ENCODE results near the gene SNTB2. TPM values are rescaled to one million over a fixed set of nuclear protein-coding genes. Genes with fewer than 3 reads are reported as not detected.
"Not testable (repeated sequence)": the region's sequence is repeated elsewhere in the genome, so short reads cannot be mapped to it uniquely, and the experiment has no call there.

The SNTB2 gene
- total and polyA plus RNA-seq, 8 donors: 4.0 to 74.4 (median 22.1) TPM

DNA sequence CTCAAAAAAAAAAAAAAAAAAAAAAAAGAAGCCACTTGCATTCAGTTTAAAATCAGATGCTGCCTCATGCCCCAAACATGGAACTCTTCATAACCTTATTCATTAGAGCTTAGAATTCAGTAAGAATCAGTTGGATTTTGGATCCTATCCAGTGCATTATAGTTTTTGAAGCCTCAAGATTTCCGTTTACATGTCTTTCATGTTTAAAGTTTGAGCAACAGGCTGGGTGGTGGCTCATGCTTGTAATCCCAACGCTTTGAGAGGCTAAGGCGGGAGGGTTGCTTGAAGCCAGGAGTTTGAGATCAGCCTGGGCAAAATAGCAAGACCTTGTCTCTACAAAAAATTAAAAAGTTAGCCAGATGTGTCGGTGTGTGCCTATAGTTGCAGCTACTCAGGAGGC is 55.0 kb downstream of the SNTB2 start:
- Histone ChIP-seq H3K4me1 (peaks cover 0 to 70% (median 20%) of the 10 kb centered on the region in 4 donors), H3K4me3 (no peak overlapping the region), H3K9me3 (no peaks in the 10 kb centered on the region), H3K27me3 (no peaks in the 10 kb centered on the region), H3K27ac (no peak overlapping the region), H3K36me3 (peaks cover under 1 to 9% (median 8%) of the 10 kb centered on the region in 4 donors)
- TF ChIP-seq CTCF (IDR thresholded peaks at IDR 0.05): no peak
- no peak for TF ChIP-seq POLR2A (IDR thresholded peaks at IDR 0.05)
- intact Hi-C loops (cut with DNase I; ENCODE audit: low total_unique reads): no loop called here
- no peak for DNase-seq
- WGBS, 5 donors: 75 to 86% (median 83%) methylated on average over 4 of the region's 4 CpGs

DNA sequence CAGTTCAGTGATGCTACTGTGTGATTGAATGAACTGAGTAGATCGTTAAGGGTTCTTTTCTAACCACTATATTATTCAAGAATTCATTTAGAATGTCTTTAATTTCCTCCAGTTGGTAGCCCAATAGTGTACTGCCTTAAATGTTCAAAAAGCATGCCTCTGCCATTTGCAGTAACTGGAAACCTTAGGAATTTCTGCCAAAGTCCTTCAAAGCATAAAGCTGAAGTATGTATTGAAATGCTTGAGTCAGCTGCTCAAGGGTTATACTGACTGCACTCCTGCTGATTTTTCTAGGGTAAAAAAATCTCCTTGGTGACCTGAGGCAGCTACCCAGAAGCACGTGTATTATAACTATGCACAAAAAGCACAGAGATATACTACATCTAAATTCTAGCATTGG is 56.5 kb downstream of the SNTB2 start:
- no peak for TF ChIP-seq CTCF (IDR thresholded peaks at IDR 0.05)
- TF ChIP-seq POLR2AphosphoS5 (IDR thresholded peaks at IDR 0.05): no peak
- no peak for TF ChIP-seq POLR2A (IDR thresholded peaks at IDR 0.05)
- TF ChIP-seq EP300 (IDR thresholded peaks at IDR 0.05): no peak
- no peaks in the 10 kb centered on the region for H3K9me3 ChIP-seq
- WGBS, 5 donors: 74 to 85% (median 82%) methylated on average over 2 of the region's 2 CpGs
- peaks cover 11 to 25% (median 20%) of the 10 kb centered on the region in 4 donors for H3K36me3 ChIP-seq
- H3K4me1 ChIP-seq: peaks cover 0 to 58% (median 13%) of the 10 kb centered on the region in 4 donors
- intact Hi-C loops (cut with DNase I; ENCODE audit: low total_unique reads): no loop called here
- H3K27me3 ChIP-seq: no peaks in the 10 kb centered on the region
- no peak overlapping the region for H3K4me3 ChIP-seq
- H3K27ac ChIP-seq: no peak overlapping the region
- peak in 1 of 2 donors; percentile 12 for DNase-seq

- H3K27me3 ChIP-seq: no peaks in the 10 kb centered on the region
- H3K4me3 ChIP-seq: no peak overlapping the region
- intact Hi-C loops (cut with DNase I; ENCODE audit: low total_unique reads): no loop called here
- WGBS, 5 donors: 40 to 63% (median 50%) methylated on average over 1 of the region's 1 CpG
- DNase-seq: no peak
- H3K27ac ChIP-seq: no peak overlapping the region
- H3K4me1 ChIP-seq: peaks cover 0 to 49% (median 9%) of the 10 kb centered on the region in 4 donors
- H3K36me3 ChIP-seq: peaks cover 11 to 28% (median 24%) of the 10 kb centered on the region in 4 donors
- TF ChIP-seq EP300 (IDR thresholded peaks at IDR 0.05) (no peak), POLR2AphosphoS5 (IDR thresholded peaks at IDR 0.05) (no peak), CTCF (IDR thresholded peaks at IDR 0.05) (no peak), POLR2A (IDR thresholded peaks at IDR 0.05) (no peak)
- no peaks in the 10 kb centered on the region for H3K9me3 ChIP-seq
These were observed 57.4 kb downstream of the SNTB2 start for GRCh38 chr16:69244336-69244735.

DNA sequence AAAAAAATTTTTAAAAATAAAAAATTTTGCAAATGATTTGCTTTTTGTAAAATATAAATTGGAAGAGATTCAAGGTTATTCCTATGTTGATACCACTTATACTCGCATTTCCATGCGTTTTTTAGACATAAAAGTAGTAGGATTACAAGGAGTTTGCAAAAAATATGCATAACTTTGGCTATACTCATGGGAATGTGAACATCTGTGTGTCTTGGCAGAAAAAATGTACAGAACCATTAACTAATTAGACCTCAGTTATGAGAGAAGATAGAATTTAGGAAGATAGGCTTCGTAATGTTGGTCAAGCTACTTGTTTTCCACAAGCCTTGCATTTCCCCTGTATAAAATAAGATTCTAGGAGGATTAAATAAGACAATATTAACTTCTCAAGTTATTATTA is 63.1 kb downstream of the SNTB2 start:
- WGBS, 5 donors: 89 to 96% (median 93%) methylated on average over 3 of the region's 3 CpGs

DNA sequence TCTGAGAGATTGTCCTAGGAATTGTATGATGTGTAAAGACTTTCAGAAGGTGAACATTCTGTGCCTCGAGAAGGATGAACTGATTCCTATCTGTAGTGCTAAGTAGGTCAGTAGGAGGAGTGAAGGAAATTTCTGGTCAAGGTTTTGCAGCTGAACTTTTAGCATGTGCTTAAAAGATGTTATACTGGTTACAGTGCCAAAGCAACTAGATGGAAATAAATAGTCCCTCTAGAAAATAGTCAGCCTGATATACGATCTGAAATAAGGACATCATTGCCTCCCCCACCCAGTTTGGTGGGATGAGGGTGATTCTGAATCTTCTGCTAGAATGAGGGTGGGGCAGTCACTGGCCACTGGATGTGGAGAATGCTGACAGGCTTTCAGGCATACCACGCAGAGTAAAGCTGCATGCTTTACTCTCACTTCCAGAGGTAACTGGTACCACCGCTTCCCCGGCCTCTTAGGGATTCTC is 66.9 kb downstream of the SNTB2 start:
- intact Hi-C loops (cut with DNase I; ENCODE audit: low total_unique reads): no loop called here
- H3K36me3 ChIP-seq: peaks cover 0 to 14% (median 6%) of the 10 kb centered on the region in 4 donors
- peaks cover 0 to 27% (median 8%) of the 10 kb centered on the region in 4 donors for H3K4me1 ChIP-seq
- no peak overlapping the region for H3K4me3 ChIP-seq
- peak in 1 of 2 donors; percentile 22 for DNase-seq
- TF ChIP-seq POLR2A (IDR thresholded peaks at IDR 0.05): no peak
- no peak for TF ChIP-seq CTCF (IDR thresholded peaks at IDR 0.05)
- TF ChIP-seq EP300 (IDR thresholded peaks at IDR 0.05): no peak
- no peak for TF ChIP-seq POLR2AphosphoS5 (IDR thresholded peaks at IDR 0.05)
- peak overlapping the region in 4 of 5 donors; percentile 42 to 71 (median 48) for H3K27ac ChIP-seq
- H3K9me3 ChIP-seq: no peaks in the 10 kb centered on the region
- H3K27me3 ChIP-seq: no peaks in the 10 kb centered on the region
- WGBS, 5 donors: 54 to 62% (median 55%) methylated on average over 5 of the region's 5 CpGs

More for the DNA sequence above, 63.1 kb downstream of the SNTB2 start:
- no peak overlapping the region for H3K4me3 ChIP-seq
- H3K27me3 ChIP-seq: no peaks in the 10 kb centered on the region
- TF ChIP-seq EP300 (IDR thresholded peaks at IDR 0.05): no peak
- peaks cover 0 to 26% (median 8%) of the 10 kb centered on the region in 4 donors for H3K4me1 ChIP-seq
- intact Hi-C loops (cut with DNase I; ENCODE audit: low total_unique reads): no loop called here
- peaks cover 11 to 38% (median 28%) of the 10 kb centered on the region in 4 donors for H3K36me3 ChIP-seq
- no peak overlapping the region for H3K27ac ChIP-seq
- DNase-seq: peak in 1 of 2 donors; percentile 33
- H3K9me3 ChIP-seq: no peaks in the 10 kb centered on the region

GRCh38 chr16:69259428-69259764 is 72.4 kb downstream of the SNTB2 start:
- H3K36me3 ChIP-seq: peaks cover 0 to 23% (median 18%) of the 10 kb centered on the region in 4 donors
- H3K4me3 ChIP-seq; H3K4me1 ChIP-seq; H3K9me3 ChIP-seq; H3K27me3 ChIP-seq; intact Hi-C loops (cut with DNase I; ENCODE audit: low total_unique reads); DNase-seq; H3K27ac ChIP-seq: not testable (repeated sequence)
- 78 to 90% (median 87%) methylated on average over 9 of the region's 9 CpGs for WGBS, 5 donors
